MM.1S (cell line): ENCODE results near the gene MAMLD1.

Experiments used
- EZH2 ChIP-seq: fragments of 300-600 bp; sonication (generic); optimal IDR thresholded peaks from 2 replicates; pipeline ENCODE3; 2017; ENCODE audit warnings: low read depth, mild to moderate bottlenecking, antibody characterized with exemption, low read length, mixed read lengths
- EZH2phosphoT487 ChIP-seq: fragments of 300-600 bp; sonication (generic); IDR thresholded peaks from 2 replicates; pipeline ENCODE4 v1.6.1; 2018; ENCODE audit warnings: antibody characterized with exemption, low read length
- TF ChIP-seq, protein P1 (sequence below): fragments of 300-600 bp; sonication (generic); IDR thresholded peaks from 2 replicates; pipeline ENCODE4 v1.5.1; 2016; ENCODE audit warnings: antibody characterized with exemption, low read length, mixed read lengths

DNA sequence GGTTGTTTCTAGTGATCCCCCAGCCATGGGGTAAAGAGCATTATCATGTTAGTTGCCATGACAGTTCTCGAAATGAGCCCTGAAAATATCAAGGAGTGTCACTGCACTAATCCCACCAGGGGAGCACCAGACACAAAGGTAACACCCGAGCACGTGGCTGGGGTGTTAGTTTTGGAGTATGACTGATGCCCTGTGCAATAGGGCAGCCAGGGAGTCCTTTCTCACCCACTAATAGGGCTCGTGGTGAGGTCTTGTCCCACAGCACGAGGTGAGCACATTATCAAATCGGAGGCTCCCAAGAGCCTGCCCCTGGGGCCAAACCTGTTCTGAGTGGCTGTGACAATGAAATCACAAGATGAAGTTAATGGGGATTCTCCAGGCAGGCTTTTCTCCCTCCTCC is 9.6 kb downstream of the MAMLD1 start:
- TF ChIP-seq, protein P1, sequence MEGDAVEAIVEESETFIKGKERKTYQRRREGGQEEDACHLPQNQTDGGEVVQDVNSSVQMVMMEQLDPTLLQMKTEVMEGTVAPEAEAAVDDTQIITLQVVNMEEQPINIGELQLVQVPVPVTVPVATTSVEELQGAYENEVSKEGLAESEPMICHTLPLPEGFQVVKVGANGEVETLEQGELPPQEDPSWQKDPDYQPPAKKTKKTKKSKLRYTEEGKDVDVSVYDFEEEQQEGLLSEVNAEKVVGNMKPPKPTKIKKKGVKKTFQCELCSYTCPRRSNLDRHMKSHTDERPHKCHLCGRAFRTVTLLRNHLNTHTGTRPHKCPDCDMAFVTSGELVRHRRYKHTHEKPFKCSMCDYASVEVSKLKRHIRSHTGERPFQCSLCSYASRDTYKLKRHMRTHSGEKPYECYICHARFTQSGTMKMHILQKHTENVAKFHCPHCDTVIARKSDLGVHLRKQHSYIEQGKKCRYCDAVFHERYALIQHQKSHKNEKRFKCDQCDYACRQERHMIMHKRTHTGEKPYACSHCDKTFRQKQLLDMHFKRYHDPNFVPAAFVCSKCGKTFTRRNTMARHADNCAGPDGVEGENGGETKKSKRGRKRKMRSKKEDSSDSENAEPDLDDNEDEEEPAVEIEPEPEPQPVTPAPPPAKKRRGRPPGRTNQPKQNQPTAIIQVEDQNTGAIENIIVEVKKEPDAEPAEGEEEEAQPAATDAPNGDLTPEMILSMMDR: no peak
- no peak for TF ChIP-seq EZH2
- TF ChIP-seq EZH2phosphoT487: no peak
